Nephron (organoid): ENCODE results near the gene IL24.
"Not testable (repeated sequence)": the region's sequence is repeated elsewhere in the genome, so short reads cannot be mapped to it uniquely, and the experiment has no call there.

Source experiments
- H3K27ac Mint-ChIP-seq, 3 experiments: 2 replicates each; pipeline ENCODE4 v1.8.0; 2020; ENCODE audit warnings: mixed read lengths in 3 of 3, mild to moderate bottlenecking in 2 of 3, moderate library complexity in 1 of 3
- H3K27me3 Mint-ChIP-seq: 2 replicates; pipeline ENCODE4 v1.8.0; 2021; ENCODE audit warnings: low read depth, mild to moderate bottlenecking, moderate library complexity, mixed read lengths
- H3K36me3 Mint-ChIP-seq: 2 replicates; pipeline ENCODE4 v1.8.0; 2020; ENCODE audit warnings: low read depth, mixed read lengths
- H3K4me1 Mint-ChIP-seq: 2 replicates; pipeline ENCODE4 v1.8.0; 2020; ENCODE audit warnings: mixed read lengths
- H3K4me3 Mint-ChIP-seq, 3 experiments: 2 replicates each; pipeline ENCODE4 v1.8.0; 2020; ENCODE audit warnings: mild to moderate bottlenecking in 3 of 3, mixed read lengths in 3 of 3, moderate library complexity in 2 of 3
- H3K9me3 Mint-ChIP-seq: 2 replicates; pipeline ENCODE4 v1.8.0; 2020; ENCODE audit warnings: mixed read lengths
- CTCF ChIP-seq, 3 experiments: fragments of 200-600 bp; sonication (generic); IDR thresholded peaks; one replicate each; pipeline ENCODE4 v1.5.0; 2021; ENCODE audit warnings: antibody characterized with exemption in 3 of 3; ENCODE audit not compliant: unreplicated experiment in 3 of 3

Gene IL24, protein sequence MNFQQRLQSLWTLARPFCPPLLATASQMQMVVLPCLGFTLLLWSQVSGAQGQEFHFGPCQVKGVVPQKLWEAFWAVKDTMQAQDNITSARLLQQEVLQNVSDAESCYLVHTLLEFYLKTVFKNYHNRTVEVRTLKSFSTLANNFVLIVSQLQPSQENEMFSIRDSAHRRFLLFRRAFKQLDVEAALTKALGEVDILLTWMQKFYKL

DNA sequence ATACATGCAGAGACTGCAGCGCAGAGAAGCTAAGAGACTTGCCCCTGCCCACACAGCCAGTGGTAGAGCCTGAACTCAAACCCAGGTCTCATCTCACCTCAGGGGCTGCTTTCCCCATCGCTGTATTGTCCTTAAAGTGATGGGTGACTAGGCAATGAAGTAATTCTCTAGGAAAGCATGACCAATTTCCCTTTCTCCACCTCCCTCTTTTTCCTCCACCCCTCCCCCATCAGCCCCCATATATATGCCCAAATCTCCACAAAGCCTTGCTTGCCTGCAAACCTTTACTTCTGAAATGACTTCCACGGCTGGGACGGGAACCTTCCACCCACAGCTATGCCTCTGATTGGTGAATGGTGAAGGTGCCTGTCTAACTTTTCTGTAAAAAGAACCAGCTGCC lies at the start of gene IL24:
Gene IL24, plus strand, starts transcription at position 269 of the 400 bp plus-strand sequence. CDS start 390 bp downstream, outside the sequence.
- Mint-ChIP-seq H3K27ac (peak within 1 kb of the TSS in 1 of 3 experiments; percentile 20), H3K4me3 (no peak within 1 kb of the TSS), H3K9me3 (no peaks in the 10 kb centered on the region), H3K27me3 (peaks cover 20% of the 10 kb centered on the region), H3K4me1 (peaks cover 25% of the 10 kb centered on the region), H3K36me3 (no peaks in the 10 kb centered on the region)
- no peak for TF ChIP-seq CTCF (IDR thresholded peaks at IDR 0.05; ENCODE audit: unreplicated experiment in 3 of 3)

DNA sequence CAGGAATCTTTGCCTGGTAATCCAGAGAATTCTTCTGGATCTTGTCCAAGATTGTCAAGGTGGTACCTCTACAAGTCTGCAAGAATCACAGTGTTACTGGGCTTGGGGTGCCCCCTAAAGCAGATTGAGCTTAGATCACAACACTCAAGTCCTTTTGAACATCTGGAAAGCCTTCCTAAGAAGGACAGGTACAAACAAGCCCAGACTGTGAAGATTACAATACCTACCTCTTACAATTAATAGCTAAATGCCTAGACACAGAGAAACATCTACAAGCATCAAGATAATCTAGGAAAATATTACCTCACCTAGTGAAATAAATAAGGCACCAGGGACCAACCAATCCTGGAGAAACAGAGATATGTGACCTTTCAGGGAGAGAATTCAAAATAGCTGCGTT lies 49.3 kb upstream of the IL24 start:
- no peak for TF ChIP-seq CTCF (IDR thresholded peaks at IDR 0.05; ENCODE audit: unreplicated experiment in 3 of 3)
- Mint-ChIP-seq H3K4me3 (no peak overlapping the region), H3K4me1 (no peaks in the 10 kb centered on the region), H3K36me3 (no peaks in the 10 kb centered on the region), H3K9me3 (peaks cover 30% of the 10 kb centered on the region), H3K27me3 (peaks cover 5% of the 10 kb centered on the region), H3K27ac (no peak overlapping the region)

GRCh38 chr1:206850401-206850800 lies 46.8 kb upstream of the IL24 start:
- TF ChIP-seq CTCF (IDR thresholded peaks at IDR 0.05; ENCODE audit: unreplicated experiment in 3 of 3), result no peak
- Mint-ChIP-seq H3K27me3 (peaks cover 5% of the 10 kb centered on the region), H3K9me3 (peaks cover 35% of the 10 kb centered on the region), H3K4me1 (no peaks in the 10 kb centered on the region), H3K36me3 (no peaks in the 10 kb centered on the region), H3K27ac (no peak overlapping the region), H3K4me3 (no peak overlapping the region)

DNA sequence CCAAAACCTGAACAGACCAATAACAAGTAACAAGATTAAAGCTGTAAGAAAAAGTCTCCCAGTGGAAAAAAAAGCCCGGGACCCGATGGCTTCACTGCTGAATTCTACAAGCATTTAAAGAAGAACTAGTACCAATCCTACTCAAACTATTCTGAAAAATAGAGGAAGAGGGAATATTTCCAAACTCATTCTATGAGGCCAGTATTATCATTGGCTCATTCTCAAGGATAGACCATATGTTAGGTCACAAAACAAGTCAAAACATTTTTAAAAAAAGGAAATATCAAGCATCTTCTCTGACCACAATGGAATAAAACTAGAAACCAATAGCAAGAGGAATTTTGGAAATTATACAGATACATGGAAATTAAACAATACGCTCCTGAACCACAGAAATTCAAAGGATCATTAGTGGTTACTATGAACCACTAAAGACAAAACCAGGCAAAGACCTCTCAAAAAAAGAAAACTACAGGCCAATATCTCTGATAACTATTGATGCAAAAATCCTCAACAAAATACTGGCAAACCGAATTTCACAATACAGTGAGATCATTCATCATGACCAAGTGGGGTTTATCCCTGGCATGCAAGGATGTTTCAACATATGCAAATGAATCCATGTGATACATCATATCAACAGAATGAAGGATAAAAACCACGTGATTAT lies 45.8 kb upstream of the IL24 start:
- Mint-ChIP-seq H3K9me3 (peaks cover 35% of the 10 kb centered on the region), H3K4me3 (no peak overlapping the region), H3K36me3 (no peaks in the 10 kb centered on the region), H3K4me1 (no peaks in the 10 kb centered on the region), H3K27me3 (peaks cover 12% of the 10 kb centered on the region), H3K27ac (no peak overlapping the region)
- TF ChIP-seq CTCF (IDR thresholded peaks at IDR 0.05; ENCODE audit: unreplicated experiment in 3 of 3), result no peak

DNA sequence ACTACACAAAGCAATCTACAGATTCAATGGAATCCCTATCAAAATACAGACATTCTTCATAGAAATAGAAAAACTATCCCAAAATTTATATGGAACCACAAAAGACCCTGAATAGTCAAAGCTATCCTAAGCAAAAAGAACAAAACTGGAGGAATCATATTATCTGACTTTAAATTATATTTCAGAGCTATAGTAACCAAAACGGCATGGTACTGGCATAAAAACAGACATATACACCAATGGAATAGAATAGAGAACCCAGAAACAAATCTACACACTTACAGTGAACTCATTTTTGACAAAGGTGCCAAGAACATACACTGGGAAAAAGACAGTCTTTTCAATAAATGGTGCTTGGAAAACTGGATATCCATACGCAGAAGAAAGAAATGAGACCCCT lies 44.6 kb upstream of the IL24 start:
- peaks cover 35% of the 10 kb centered on the region for H3K9me3 Mint-ChIP-seq
- H3K36me3 Mint-ChIP-seq, H3K27ac Mint-ChIP-seq, H3K4me1 Mint-ChIP-seq, H3K4me3 Mint-ChIP-seq: not testable (repeated sequence)
- H3K27me3 Mint-ChIP-seq, result peaks cover 20% of the 10 kb centered on the region

DNA sequence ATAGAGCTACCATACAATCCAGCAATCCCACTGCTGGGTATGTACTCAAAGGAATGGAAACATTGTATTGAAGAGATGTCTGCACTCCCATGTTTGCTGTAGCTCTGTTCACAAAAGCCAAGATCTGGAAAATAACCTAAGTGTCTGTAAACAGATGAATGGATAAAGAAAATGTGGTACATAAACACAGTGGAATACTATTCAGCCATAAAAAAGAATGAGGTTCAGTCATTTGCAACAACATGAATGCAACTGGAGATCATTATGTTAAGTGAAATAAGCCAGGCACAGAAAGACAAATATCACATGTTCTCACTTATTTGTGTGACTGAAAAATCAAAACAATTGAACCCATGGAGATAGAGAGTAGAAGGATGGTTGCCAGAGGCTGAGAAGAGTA lies 43.5 kb upstream of the IL24 start:
- Mint-ChIP-seq H3K9me3 (peaks cover 31% of the 10 kb centered on the region), H3K27me3 (peaks cover 22% of the 10 kb centered on the region)
- not testable (repeated sequence) for H3K27ac Mint-ChIP-seq, H3K36me3 Mint-ChIP-seq, H3K4me1 Mint-ChIP-seq, H3K4me3 Mint-ChIP-seq
